Activated CD8-positive, alpha-beta memory T cell treated with anti-CD3 and anti-CD28 coated beads for 36 hours (primary cell): Measurements from ENCODE around the gene TBC1D2. TPM values are rescaled to one million over a fixed set of nuclear protein-coding genes. Genes with fewer than 3 reads are reported as not detected.
"Not testable (repeated sequence)": the region's sequence is repeated elsewhere in the genome, so short reads cannot be mapped to it uniquely, and the experiment has no call there.

Experiments
- CTCF ChIA-PET: fragments of 350-600 bp; sonication (Branson Sonifier 250); formaldehyde crosslinking; loops from one replicate; lab custom pipeline; 2021; ENCODE audit warnings: antibody characterized with exemption; lab: Charles Lee
- POLR2A ChIA-PET: fragments of 350-600 bp; sonication (Branson Sonifier 250); formaldehyde crosslinking; loops from one replicate; lab custom pipeline; 2021; ENCODE audit warnings: antibody characterized with exemption; lab: Charles Lee
- total RNA-seq, 2 experiments: library from RNA; stranded (reverse); gene quantifications; one replicate each; pipeline ENCODE4 v1.2.3, GENCODE V29; 2021

Gene TBC1D2
- total RNA-seq, 2 experiments from 2014 or later, result 2.6 to 2.9 TPM

- POLR2A ChIA-PET, result no interaction called here
These were observed 71.1 kb downstream of the TBC1D2 start for GRCh38 chr9:98184326-98184725.

GRCh38 chr9:98182889-98183599 lies 72.4 kb downstream of the TBC1D2 start:
- ChIA-PET POLR2A (interaction anchor here (0.7 kb wide), 1 partner anchor 14 kb away, joined by 3 read pairs; no protein-coding TSS in a partner anchor), CTCF (no interaction called here)

More at GRCh38 chr9:98184326-98184725, 71.1 kb downstream of the TBC1D2 start:
- CTCF ChIA-PET, result interaction anchor here (0.6 kb wide), 1 partner anchor 127 kb away, joined by 3 read pairs; no protein-coding TSS in a partner anchor

DNA sequence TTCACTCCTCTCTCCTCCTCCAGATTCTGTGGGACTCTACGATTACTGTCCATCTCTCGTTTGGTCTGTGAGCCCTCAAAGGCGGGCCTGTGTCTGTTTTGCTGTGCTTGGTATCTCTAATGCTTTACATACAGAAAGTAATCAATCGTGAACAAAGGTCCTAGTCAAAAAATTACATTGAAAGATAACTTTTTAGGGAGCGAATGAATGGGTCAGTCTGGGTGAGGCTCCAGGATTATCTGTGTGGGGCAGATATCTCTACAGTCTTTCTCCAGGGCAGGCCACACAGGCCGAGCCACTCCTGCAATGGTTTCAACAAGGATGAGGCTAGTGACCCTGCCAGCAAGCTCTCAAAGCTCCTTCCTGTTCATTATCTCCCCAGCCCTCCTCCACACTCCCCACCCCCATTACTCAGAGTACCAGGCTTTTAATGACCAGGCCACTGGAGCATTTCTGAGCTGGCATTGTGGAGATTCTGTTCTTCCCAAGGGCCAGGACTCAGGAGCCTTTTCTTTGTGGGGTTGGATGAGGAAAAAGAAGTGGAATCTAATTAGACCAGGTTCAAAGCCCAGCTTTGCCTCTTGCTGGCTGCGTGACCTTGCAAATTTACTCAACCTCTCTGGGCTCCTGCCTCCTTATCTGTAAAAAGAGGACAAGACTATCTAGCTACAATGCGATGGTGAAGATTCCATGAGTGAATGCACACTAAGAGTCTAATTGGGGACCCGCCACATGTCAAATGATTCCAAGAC lies 73.2 kb downstream of the TBC1D2 start:
- ChIA-PET CTCF (interaction anchor here (0.6 kb wide), 1 partner anchor 54 kb away, joined by 3 read pairs; no protein-coding TSS in a partner anchor), POLR2A (interaction anchor here (0.7 kb wide), 1 partner anchor 14 kb away, joined by 3 read pairs; no protein-coding TSS in a partner anchor)

DNA sequence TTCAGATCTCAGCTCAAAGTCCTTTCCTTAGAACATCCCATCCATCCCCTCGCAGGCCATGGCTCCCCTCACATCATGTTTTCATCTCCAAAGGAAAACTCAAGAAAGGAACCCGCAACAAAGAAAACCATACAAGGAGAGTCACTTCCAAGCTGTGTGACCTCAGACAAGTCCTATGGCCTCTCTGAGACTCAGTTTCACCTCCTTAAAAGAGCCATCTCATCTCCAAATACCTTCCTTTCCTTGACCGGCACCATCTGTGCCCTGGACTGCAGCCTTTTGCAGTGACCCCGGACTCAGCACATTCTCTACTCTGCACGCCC lies 73.7 kb downstream of the TBC1D2 start:
- ChIA-PET CTCF (no interaction called here), POLR2A (no interaction called here)

DNA sequence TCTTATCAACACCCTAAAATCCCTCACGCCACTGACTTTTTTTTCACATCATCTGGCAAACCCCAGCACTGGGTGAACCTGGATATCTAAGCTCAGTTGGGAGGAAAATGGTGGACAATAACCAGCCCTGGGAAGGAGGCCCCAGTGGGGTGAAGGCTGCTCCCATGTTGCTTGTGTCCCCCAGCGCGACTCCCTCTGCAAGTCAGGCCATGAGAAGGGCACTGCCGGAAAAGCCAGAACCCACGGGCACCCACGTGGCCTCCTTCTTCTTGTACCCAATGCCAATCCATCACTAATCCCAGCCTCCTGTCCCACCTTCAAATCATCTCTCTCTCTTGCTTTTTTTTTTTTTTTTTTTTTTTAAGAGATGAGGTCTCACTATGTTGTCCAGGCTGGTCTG lies 74.5 kb downstream of the TBC1D2 start:
- ChIA-PET CTCF (no interaction called here), POLR2A (no interaction called here)

- CTCF ChIA-PET, result interaction anchor here (0.8 to 1.5 kb wide), 2 partner anchors 11 to 13 kb away, joined by 3 read pairs; partner anchors contain the start of gene CORO2A
- POLR2A ChIA-PET, result no interaction called here
These were observed 76.3 kb downstream of the TBC1D2 start for GRCh38 chr9:98178874-98179850.

DNA sequence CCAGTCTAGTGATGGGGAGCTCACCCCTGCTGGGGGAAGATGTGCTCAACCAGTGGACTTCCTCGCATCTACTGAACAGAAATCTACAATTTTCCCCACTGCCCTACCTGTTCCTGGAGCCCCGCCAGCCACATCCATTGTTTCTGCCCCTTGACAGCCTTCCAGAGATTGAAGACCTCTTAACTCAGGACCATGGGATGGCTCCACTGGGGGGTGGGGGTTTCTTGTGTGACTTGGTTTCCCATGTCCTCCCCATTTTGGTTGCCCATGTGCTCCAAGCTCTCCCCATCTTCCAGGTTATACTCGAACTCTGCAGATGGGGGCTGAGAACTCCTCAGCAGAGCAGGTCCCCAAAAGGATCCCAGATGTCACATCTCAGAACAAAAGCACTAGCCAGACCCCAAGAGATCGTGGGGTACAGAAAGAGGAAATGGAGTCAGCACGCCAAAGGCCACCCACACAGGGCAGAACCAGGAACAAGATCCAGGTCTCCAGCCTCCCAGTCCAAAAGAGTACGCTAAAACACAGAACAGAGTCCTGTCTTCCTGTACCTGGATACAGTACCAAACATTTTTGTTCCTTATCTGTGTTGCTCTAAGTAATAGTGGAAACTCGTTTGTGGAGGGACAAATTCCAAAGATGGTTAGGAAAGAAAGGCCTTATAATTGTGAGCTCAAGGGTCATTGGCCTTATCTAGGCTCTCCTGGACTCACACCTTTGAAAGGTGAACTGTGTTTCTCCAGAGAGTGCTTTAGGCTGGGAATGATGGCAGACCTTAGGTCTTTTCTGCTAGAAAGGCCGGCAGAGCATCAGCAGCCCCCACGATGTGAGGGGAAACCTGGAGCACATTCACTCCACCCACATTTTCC lies 78.8 kb downstream of the TBC1D2 start:
- ChIA-PET CTCF (interaction anchor here (0.9 kb wide), 1 partner anchor 29 kb away, joined by 5 read pairs; no protein-coding TSS in a partner anchor), POLR2A (no interaction called here)

GRCh38 chr9:98175762-98176161 lies 79.7 kb downstream of the TBC1D2 start:
- POLR2A ChIA-PET, result no interaction called here
- CTCF ChIA-PET, result no interaction called here

GRCh38 chr9:98175028-98175569 lies 80.3 kb downstream of the TBC1D2 start:
- POLR2A ChIA-PET, result no interaction called here
- CTCF ChIA-PET, result no interaction called here

- CTCF ChIA-PET, result not testable (repeated sequence)
These were observed 80.9 kb downstream of the TBC1D2 start for GRCh38 chr9:98174502-98174918.

DNA sequence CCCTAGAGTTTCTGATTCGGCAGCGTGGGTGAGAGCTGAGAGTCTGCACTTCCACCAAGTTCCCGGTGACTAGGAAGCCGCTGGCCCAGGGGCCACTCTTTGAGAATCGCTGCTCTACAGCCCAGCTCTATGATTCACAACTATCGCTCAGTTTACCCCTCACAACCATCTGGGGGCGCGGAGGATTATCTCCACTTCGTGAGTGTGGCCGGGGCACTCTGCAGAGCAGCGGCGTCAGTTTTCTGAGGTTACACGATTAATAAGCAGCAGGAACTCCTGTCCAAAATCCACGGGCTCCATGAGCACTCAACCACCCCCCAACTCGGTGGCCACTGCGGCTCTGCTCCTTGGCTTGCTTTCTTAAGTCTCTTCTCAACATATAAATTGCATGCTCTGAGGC lies 82.3 kb downstream of the TBC1D2 start:
- POLR2A ChIA-PET, result no interaction called here
- CTCF ChIA-PET, result no interaction called here

More at GRCh38 chr9:98174502-98174918, 80.9 kb downstream of the TBC1D2 start:
- POLR2A ChIA-PET, result not testable (repeated sequence)

GRCh38 chr9:98172604-98173003 lies 82.8 kb downstream of the TBC1D2 start:
- ChIA-PET CTCF (no interaction called here), POLR2A (no interaction called here)

- ChIA-PET POLR2A (no interaction called here), CTCF (interaction anchor here (0.6 kb wide), 1 partner anchor 16 kb away, joined by 3 read pairs; no protein-coding TSS in a partner anchor)
These were observed 84.1 kb downstream of the TBC1D2 start for GRCh38 chr9:98171176-98171925.

GRCh38 chr9:98168941-98169488 lies 86.4 kb downstream of the TBC1D2 start:
- CTCF ChIA-PET, result no interaction called here
- POLR2A ChIA-PET, result no interaction called here

- ChIA-PET POLR2A (no interaction called here), CTCF (no interaction called here)
These were observed 87.2 kb downstream of the TBC1D2 start for GRCh38 chr9:98168153-98168780.

DNA sequence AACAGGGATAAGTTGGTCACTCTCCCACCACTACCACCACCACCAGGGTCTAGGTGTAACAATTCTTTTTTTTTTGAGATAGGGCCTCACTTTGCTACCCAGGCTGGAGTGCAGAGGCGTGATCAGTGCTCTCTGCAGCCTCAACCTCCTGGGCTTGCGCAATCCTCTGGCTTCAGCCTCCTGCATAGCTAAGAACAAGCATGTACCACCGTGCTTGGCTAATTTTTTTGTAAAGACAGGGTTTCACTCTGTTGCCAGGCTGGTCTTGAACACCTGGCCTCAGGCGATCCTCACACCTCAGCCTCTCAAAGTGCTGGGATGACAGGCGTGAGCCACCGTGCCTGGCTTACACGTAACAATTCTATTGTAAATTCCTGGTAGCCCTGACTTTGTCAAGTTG lies 90.5 kb downstream of the TBC1D2 start:
- CTCF ChIA-PET, result no interaction called here
- POLR2A ChIA-PET, result no interaction called here

DNA sequence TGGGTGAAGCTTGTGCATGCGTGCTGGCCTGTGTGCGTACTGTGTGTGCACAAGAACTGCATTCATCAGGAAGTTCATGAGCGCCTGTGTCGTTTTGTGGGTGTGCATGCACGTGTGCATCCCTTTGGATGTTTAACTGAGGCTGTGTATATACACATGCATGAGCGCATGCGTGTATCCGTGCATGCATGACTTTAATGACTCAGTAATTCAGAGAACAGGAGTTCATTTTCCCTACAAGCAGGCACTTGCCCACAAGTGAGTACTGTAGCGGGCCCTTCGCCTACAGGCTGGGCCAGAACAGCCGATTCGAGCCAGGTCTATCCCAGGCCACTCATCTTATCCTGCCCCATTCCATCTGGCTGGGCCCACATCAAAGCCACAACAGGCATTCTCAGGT lies 92.8 kb downstream of the TBC1D2 start:
- CTCF ChIA-PET, result no interaction called here
- POLR2A ChIA-PET, result no interaction called here
